Stimulated activated CD4-positive, alpha-beta T cell treated with anti-CD3 and anti-CD28 coated beads, Interleukin-12 subunit alpha, Interleukin-12 subunit beta, amount 100 ng/mL, for 4 hours (primary cell): ENCODE measurements around the gene GTF2H4.
A peak's percentile ranks its signal among the peaks of the same experiment; 100 is the strongest.
"Not testable (repeated sequence)": the region's sequence is repeated elsewhere in the genome, so short reads cannot be mapped to it uniquely, and the experiment has no call there.

Experiments
- DNase-seq: peaks from one replicate; pipeline ENCODE4 v3.0.0-alpha.2; 2020

GTF2H4 gene

GRCh38 chr6:30926644-30927043, 18.6 kb downstream of the GTF2H4 start:
- DNase-seq = no peak

- DNase-seq = not testable (repeated sequence)
Observed at GRCh38 chr6:30927080-30927479, 19.1 kb downstream of the GTF2H4 start.

GRCh38 chr6:30928677-30929076, 20.7 kb downstream of the GTF2H4 start:
- DNase-seq = no peak

GRCh38 chr6:30930506-30930905, 22.5 kb downstream of the GTF2H4 start:
- DNase-seq = no peak

GRCh38 chr6:30931272-30931671, 23.3 kb downstream of the GTF2H4 start:
- DNase-seq = no peak

GRCh38 chr6:30931969-30932645, 24.1 kb downstream of the GTF2H4 start, which contains the start of gene SFTA2:
SFTA2 (minus strand) TSS chr6:30932170; CDS start chr6:30932096, 74 bp downstream.
- no peak for DNase-seq

GRCh38 chr6:30932665-30933365, 24.8 kb downstream of the GTF2H4 start:
- no peak for DNase-seq

- no peak for DNase-seq
Observed at GRCh38 chr6:30935018-30935417, 27.0 kb downstream of the GTF2H4 start.

- DNase-seq = no peak
Observed at GRCh38 chr6:30937265-30937664, 29.3 kb downstream of the GTF2H4 start.

GRCh38 chr6:30938730-30939129, 30.7 kb downstream of the GTF2H4 start:
- no peak for DNase-seq

- DNase-seq = no peak
Observed at GRCh38 chr6:30939473-30939872, 31.5 kb downstream of the GTF2H4 start.

- DNase-seq = no peak
Observed at GRCh38 chr6:30940361-30940986, 32.5 kb downstream of the GTF2H4 start, which contains the start of gene MUCL3. MUCL3 (plus strand) TSS chr6:30940973; CDS start chr6:30941000, 27 bp downstream.

GRCh38 chr6:30942338-30943060, 34.5 kb downstream of the GTF2H4 start:
- DNase-seq = no peak

GRCh38 chr6:30944051-30944450, 36.0 kb downstream of the GTF2H4 start:
- DNase-seq = no peak

- DNase-seq = no peak
Observed at GRCh38 chr6:30945281-30945680, 37.3 kb downstream of the GTF2H4 start.

- DNase-seq = no peak
Observed at GRCh38 chr6:30947231-30947630, 39.2 kb downstream of the GTF2H4 start.

GRCh38 chr6:30948811-30949210, 40.8 kb downstream of the GTF2H4 start:
- no peak for DNase-seq

- DNase-seq = no peak
Observed at GRCh38 chr6:30951907-30952469, 44.0 kb downstream of the GTF2H4 start.

GRCh38 chr6:30954631-30955366, 46.8 kb downstream of the GTF2H4 start:
- DNase-seq = no peak

- peak; percentile 75 for DNase-seq
Observed at GRCh38 chr6:30955367-30956042, 47.5 kb downstream of the GTF2H4 start.

GRCh38 chr6:30957716-30958115, 49.7 kb downstream of the GTF2H4 start:
- no peak for DNase-seq
